SK-N-SH treated with all-trans-retinoic acid at 6 μM for 48 hours (cell line): ENCODE measurements around the gene PLET1.

Experiments
- ARNTL ChIP-seq: fragments of 450-650 bp; formaldehyde crosslinking; IDR thresholded peaks from 2 replicates; pipeline ENCODE4 v1.5.0; 2020; ENCODE audit warnings: low read depth, mild to moderate bottlenecking, moderate library complexity, borderline replicate concordance
- CREB5 ChIP-seq: fragments of 250-450 bp; sonication (Bioruptor Pico); IDR thresholded peaks from 2 replicates; pipeline ENCODE4 v1.5.1; 2020; ENCODE audit warnings: low read depth, mild to moderate bottlenecking, moderate library complexity
- CSRNP3 ChIP-seq: fragments of 250-450 bp; sonication (Bioruptor Pico); IDR thresholded peaks from 2 replicates; pipeline ENCODE4 v1.5.1; 2021; ENCODE audit warnings: mild to moderate bottlenecking, moderate library complexity
- PATZ1 ChIP-seq: fragments of 250-450 bp; sonication (Bioruptor Pico); IDR thresholded peaks from 2 replicates; pipeline ENCODE4 v1.8.0; 2020; ENCODE audit warnings: mild to moderate bottlenecking, moderate library complexity, borderline replicate concordance
- RARB ChIP-seq: fragments of 250-450 bp; sonication (Bioruptor Pico); IDR thresholded peaks from 2 replicates; pipeline ENCODE4 v1.8.0; 2021; ENCODE audit warnings: mild to moderate bottlenecking, moderate library complexity
- SNAI2 ChIP-seq: fragments of 250-450 bp; sonication (Bioruptor Pico); IDR thresholded peaks from 2 replicates; pipeline ENCODE4 v1.5.0; 2020; ENCODE audit warnings: mild to moderate bottlenecking, moderate library complexity
- TCF4 ChIP-seq: fragments of 250-450 bp; sonication (Bioruptor Pico); IDR thresholded peaks from 2 replicates; pipeline ENCODE4 v1.8.0; 2021; ENCODE audit warnings: mild to moderate bottlenecking, moderate library complexity, borderline replicate concordance
- TSHZ2 ChIP-seq: fragments of 250-450 bp; sonication (Bioruptor Pico); IDR thresholded peaks from 2 replicates; pipeline ENCODE4 v1.5.0; 2020; ENCODE audit warnings: mild to moderate bottlenecking, moderate library complexity
- ZNF565 ChIP-seq: fragments of 450-650 bp; formaldehyde crosslinking; conservative IDR thresholded peaks from 2 replicates; pipeline ENCODE4 v1.5.0; 2020; ENCODE audit warnings: low read depth, mild to moderate bottlenecking, moderate library complexity
- ZNF8 ChIP-seq: fragments of 450-650 bp; formaldehyde crosslinking; IDR thresholded peaks from 2 replicates; pipeline ENCODE4 v1.5.0; 2020; ENCODE audit warnings: mild to moderate bottlenecking, moderate library complexity

GRCh38 chr11:112213753-112214152 lies 46.9 kb downstream of the PLET1 start:
- TF ChIP-seq ZNF565 (no peak), CSRNP3 (CRISPR knock-in tag) (no peak), RARB (CRISPR knock-in tag) (no peak), CREB5 (CRISPR knock-in tag) (no peak), ARNTL (CRISPR knock-in tag) (no peak), SNAI2 (no peak), TSHZ2 (CRISPR knock-in tag) (no peak), PATZ1 (CRISPR knock-in tag) (no peak), TCF4 (no peak), ZNF8 (CRISPR knock-in tag) (no peak)
